ENCODE data around the gene KCNG2.
"Not testable (repeated sequence)": the region's sequence is repeated elsewhere in the genome, so short reads cannot be mapped to it uniquely, and the experiment has no call there.

Gene KCNG2

DNA sequence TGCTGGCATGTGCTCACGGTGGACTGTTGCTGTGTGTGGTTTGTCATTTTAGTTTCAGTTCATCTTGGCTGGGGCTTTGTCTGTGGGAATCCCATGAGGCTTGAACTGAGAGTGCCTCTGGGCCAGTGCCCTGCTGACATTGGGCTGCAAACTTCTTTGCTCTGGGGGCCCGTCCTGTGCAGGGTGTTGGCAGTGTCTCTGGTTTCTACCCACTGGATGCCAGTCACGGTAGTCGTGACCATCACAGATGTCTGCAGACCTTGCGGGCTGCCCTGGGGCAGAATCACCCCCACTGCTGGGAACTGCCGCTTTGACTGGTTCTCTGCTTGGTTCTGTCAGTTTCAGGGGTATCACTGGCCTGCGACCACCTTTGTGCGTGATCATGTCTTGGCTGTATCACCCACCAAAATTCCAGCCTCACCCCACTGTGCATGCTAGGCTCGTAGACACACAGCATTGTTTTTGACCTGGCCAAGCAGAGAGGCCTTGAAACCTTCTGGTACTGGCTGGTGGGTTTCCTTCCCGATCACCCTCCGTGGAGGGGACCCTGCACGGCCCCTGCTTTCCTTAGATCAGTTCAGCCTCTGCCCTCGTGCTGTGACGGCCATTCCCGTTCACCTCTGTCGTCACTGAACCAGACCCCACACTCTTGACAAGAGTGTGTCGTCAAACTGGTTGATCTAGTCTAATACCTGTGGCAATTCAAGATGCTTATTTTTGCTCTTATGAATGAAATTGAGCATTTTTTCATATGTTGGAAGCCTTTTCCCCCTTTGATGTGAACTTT, 57.6 kb downstream of the KCNG2 start:
- no peak for DNase-seq

DNA sequence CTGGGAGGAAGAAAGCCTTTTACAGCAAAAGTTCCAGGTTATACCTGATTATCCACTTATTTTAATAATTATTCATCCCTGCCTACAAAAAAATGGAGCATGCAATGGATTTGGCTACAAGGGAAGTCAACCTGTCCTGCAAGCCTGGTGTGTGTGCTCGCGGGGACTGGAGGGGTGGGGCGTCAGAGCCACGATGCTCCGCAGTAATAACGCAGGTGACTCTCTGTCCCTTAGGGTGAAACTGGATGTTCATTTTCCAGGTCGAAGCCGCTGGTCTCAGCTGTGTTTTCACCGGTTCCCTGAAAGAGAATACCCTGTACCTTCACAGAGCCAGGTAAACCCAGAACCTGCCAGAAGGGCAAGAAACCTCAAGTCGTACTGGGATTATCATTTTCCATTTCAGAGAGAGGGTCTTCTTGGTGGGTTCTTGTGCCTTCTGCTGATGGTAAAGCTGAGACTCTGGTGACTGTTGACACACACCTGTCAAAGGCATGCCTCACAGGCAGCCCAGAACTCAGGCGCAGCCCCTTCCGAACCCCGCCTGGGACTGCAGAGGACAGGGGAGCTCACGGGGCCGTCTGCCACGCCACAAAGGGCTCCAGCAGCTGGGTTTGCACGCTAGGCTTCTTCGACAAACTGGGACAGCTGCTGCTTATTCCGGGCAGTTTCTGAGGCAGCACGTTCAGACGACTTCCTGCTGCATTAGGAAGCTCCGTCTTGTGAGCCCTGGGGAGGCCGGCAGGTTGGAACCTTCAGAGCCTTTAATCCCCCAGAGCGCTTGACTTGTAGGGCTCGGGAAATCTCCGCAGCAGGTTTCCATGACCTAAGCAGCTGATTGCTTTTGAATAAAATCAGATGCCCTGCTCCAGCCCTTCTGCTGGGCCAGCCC, 58.6 kb downstream of the KCNG2 start:
- peak; percentile 56 for DNase-seq

DNA sequence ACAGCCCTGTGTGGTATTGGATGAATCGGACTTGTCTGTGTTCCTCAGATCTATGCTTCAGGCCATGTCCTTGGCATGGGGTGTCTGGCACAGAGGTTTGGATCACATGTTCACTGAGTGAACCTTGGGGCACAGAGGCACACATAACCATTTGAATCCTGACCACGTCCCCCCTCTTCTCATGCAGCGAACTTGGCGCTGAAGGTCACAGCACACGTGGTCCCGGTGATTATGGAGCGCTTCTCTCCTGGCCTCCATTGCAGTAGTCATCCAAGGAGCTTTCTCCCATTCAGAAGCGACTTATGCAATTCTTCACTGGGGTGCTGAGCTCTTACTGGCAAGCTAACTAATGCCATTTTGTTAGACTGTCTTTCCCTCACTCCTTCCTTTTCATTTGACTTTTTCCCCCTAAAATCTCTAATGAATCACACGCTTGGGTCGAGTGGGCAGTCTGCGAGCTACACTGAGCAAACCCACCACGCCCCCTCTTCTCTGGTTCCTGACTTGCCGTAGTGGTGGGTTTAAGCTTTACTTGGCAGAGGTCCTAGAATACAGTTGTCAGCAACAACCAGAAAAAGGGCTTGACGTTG, 59.4 kb downstream of the KCNG2 start:
- no peak for DNase-seq

DNA sequence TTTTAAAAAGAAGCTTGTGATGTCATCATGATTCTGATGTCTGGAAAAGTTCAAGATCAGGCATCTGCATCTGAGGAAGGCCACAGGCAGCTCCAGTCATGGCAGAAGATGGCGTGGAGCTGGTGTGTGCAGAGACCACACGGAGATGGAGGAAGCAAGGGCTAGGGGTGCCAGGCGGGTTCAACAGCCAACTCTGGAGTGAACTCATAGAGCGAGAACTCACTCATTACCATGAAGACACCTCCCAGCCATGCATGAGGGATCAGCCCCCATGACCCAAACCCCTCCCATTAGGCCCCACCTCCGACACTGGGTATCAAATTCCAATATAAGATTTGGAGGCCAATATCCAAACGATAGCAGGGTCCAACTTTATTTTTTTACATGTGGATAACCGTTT, 61.6 kb downstream of the KCNG2 start:
- no peak for DNase-seq

DNA sequence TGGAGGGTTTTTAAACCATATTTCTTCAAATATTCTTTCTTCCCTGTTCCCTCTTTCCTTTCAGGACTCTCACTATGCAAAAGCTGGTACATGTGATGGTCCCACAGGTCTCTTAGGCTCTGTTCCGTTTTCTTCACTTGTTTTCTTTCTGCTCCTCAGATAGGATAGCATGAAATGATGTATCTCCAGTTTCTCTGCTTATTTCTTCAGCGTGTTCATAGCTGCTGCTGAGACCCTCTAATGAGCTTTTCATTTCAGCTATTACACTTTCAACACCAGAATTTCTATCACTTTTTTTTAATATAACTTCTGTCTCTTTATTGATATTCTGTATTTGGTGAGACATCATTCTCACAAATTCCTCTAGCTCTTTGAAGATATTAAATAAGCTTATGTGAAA, 63.9 kb downstream of the KCNG2 start:
- DNase-seq: no peak

DNA sequence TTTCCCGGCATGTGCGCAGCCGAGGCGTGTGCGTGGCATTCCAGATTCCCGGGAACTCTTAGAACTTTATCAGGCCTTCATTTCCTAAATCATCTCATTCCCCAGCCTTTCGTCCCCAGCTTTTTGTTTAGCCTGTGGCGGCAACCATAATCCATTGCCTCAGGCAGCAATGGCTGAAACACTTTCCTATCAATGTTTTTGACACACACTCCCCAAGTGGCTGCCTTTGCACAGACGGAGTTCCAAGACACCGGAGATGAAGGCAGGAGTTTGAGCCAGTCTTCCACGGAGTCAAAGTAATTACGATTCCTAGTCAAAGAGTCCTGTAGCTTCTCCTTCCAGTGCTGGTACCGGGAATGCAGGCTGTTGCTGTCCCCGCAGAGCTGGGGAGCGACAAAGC, 64.8 kb downstream of the KCNG2 start:
- no peak for DNase-seq

DNA sequence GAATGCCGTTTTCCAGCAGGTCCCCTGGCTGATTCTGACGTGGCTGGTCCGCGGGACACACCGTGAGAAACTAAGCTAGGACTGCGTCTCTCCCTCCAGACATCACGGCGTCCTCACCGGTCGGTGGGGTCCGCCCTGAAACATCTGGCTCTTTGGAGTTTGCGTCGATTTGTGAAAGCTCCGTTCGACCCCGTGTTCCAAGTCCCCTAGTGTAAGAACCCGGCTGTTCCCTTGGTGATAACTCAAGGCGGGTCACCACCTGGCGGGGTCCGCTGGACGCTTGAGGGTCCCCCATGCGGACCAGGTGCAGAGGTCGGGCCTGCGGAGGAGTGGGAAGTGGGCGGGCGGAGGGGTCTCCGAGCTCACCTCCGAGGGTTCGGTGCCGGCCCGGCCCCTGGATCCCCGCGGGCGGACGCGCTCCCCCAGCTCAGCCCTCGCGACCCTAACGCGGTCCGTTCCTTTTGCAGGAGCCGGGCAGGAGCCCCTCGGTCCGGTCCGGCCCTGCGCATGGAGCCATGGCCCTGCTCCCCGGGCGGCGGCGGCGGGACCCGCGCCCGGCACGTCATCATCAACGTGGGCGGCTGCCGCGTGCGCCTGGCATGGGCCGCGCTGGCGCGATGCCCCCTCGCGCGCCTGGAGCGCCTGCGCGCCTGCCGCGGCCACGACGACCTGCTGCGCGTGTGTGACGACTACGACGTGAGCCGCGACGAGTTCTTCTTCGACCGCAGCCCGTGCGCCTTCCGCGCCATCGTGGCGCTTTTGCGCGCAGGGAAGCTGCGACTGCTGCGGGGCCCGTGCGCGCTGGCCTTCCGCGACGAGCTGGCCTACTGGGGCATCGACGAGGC, 65.6 kb downstream of the KCNG2 start:
- DNase-seq: no peak

DNA sequence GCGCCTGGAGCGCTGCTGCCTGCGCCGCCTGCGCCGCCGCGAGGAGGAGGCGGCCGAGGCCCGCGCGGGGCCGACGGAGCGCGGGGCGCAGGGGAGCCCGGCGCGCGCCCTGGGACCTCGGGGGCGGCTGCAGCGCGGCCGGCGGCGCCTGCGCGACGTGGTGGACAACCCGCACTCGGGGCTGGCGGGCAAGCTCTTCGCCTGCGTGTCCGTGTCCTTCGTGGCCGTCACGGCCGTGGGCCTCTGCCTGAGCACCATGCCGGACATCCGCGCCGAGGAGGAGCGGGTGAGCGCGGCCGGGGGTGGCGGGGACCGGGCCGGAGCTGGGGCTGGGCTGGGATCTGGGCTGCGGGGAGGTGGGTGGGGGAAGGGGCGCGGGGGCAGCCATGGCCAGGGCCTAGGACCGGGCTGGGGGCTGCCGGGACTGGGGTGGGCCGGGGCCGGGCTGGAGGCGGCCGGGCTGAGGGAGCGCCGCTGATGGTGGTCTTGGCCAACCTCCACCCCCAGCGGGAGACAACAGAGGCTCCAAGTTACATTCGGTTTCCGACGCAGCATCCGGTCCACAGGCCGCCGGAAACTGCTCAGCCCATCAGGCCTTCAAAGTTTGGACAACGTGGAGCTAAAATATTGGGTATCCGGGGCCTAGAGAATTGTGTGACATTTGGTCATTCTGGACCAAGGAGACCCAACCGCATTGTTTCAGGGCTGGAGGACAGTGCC, 66.4 kb downstream of the KCNG2 start:
- DNase-seq: no peak

DNA sequence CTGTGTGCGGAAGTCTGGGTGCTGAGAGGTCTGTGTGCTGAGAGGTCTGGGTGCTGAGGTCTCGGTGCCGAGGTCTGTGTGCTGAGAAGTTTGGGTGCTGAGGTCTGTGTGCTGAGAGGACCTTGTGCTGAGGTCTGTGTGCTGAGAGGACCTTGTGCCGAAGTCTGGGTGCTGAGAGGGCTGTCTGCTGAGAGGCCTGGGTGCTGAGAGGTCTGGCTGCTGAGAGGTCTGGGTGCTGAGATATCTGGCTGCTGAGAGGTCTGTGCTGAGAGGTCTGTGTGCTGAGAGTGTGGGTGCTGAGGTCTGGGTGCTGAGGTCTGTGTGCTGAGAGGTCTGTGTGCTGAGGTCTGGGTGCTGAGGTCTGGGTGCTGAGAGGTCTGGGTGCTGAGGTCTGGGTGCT, 67.2 kb downstream of the KCNG2 start:
- DNase-seq: not testable (repeated sequence)

DNA sequence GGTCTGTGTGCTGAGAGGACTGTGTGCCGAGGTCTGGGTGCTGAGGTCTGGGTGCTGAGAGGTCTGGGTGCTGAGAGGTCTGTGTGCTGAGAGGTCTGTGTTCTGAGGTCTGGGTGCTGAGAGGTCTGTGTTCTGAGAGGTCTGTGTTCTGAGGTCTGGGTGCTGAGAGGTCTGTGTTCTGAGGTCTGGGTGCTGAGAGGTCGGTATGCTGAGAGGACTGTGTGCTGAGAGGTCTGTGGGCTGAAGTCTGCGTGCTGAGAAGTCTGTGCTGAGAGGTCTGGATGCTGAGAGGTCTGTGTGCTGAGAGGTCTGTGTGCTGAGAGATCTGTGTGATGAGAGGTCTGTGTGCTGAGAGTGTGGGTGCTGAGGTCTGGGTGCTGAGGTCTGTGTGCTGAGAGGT, 68.2 kb downstream of the KCNG2 start:
- not testable (repeated sequence) for DNase-seq

DNA sequence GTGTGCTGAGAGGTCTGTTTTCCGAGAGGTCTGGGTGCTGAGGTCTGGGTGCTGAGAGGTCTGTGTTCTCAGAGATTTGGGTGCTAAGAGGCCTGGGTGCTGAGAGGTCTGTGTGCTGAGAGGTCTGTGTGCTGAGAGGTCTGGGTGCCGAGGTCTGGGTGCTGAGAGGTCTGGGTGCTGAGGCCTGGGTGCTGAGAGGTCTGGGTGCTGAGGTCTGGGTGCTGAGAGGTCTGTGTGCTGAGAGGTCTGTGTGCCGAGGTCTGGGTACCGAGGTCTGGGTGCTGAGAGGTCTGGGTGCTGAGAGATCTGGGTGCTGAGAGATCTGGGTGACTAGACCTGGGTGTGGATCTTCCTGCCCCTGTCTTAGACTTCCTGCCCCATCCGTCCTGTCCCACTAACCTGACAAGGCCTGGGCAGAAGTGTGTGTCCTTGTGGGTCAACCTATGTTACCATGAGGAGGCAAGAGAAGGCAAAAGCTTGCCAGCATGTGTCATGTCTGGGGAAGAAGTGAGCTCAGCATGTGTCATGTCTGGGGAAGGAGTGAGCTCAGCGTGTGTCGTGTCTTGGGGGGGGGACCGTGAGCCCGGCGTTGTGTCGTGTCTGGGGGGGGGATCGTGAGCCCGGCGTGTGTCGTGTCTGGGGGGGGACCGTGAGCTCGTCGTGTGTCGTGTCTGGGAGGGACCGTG, 69.3 kb downstream of the KCNG2 start:
- DNase-seq: no peak

DNA sequence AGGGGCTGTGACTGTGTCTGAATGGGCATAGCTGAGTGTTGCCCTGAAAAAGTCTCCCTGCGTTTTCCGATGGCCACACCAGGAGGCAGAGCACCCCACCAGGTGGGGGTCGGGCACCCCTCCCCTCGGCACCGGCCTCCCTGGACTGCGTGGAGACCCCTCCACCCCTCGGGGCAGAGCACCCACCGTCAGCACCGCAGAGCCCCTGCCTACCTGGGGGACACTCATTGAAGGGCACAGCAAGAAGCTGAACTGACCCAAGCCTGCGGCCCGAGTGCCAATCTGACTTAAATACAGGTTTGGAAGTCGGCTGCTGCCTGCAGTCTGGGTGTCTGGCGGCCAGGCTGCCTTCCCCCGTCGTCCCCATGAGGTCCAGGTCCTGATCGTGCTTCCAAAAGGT, 69.9 kb downstream of the KCNG2 start:
- DNase-seq: no peak

DNA sequence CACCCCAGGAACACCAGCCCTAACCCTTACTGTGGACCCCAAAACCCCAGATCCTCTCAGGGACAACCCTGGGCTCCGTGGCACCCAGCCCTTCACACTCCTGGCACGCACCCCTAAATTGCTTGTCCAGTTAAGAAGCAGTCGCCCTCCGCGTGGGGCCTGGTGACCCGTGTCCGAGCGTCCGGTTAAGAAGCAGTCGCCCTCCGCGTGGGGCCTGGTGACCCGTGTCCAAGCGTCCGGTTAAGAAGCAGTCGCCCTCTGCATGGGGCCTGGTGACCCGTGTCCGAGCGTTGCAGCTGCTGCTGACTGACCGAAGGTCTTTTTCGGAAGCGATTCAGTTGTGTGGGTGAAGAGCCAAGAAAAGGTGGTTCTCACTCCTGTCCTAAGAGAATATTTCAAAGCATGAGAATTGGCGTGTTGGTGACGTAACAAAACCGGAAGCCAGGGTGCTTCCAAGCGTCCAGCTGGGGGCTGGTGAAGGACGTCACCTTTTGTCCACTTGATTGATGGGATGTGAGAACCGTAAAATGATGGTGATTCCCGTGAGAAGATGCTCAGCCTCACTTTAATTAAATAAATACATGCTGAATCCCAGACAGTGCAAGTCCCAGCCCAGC, 70.5 kb downstream of the KCNG2 start:
- no peak for DNase-seq

DNA sequence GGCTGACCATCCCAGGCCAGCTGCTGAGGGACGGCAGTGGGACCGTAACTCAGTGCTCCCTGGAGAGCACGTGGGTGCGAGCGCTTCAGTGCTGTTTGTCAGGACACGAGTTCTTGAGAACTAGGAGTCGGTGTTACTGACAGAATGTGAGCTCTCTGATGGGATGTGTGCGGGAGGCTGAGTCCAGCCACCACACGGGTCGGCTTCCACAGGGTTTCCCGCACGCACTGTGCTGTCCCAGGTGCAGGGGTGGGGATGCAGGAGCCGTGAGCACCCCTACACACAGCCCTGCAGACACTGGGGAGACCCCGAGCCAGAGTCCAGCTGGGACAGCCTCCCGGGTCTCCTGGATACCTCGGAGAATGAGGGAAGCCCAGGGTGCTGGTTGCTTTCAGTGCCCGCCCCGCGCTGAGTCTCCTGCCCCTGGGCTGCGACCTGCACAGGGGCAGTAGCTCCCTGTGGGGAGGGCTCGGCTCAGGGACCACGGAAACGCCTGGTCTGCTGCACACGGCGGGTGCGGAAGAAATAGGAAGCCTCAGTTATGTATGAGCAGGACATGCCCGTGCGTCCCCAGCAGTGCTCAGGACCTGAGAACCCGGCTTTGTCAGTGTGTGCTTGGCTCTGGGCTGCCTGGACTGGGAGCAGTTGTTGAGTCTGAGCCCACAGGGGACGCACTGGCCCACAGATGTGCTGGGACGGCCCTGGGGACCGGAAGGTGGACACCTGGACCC, 71.2 kb downstream of the KCNG2 start:
- no peak for DNase-seq

DNA sequence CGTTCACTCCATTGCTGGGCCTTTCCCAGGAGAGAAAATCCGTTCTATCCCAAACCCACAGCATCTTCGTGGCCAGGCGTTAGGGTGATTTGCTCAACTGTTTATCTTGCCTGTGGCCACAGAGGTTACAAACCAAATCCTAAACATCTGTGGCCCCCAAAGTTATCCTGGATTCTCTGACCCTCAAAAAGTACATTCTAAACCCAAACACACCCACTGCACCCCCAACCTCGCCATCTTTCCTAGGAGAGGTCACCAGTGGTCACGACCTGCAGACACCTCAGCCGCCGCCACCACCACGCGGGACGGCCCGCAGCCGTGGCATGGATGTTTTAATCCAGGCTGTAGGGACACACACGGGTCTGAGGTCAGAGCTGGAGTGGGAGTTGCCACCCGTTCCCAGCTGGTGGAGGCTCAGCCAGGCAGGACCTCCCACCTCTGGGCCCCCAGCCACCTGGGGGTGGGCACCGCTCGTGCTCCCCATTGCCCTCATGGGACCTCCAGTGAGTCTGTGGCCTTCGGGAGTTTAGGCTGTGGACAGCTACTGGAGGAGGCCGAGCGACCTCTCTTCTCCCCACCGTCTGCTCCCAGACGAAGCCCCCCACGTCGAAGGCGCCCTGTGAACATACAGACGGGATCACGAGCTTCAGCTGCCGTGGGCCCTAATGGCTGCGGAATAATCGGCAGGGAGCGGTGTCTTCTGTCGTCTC, 72.0 kb downstream of the KCNG2 start:
- DNase-seq: no peak

DNA sequence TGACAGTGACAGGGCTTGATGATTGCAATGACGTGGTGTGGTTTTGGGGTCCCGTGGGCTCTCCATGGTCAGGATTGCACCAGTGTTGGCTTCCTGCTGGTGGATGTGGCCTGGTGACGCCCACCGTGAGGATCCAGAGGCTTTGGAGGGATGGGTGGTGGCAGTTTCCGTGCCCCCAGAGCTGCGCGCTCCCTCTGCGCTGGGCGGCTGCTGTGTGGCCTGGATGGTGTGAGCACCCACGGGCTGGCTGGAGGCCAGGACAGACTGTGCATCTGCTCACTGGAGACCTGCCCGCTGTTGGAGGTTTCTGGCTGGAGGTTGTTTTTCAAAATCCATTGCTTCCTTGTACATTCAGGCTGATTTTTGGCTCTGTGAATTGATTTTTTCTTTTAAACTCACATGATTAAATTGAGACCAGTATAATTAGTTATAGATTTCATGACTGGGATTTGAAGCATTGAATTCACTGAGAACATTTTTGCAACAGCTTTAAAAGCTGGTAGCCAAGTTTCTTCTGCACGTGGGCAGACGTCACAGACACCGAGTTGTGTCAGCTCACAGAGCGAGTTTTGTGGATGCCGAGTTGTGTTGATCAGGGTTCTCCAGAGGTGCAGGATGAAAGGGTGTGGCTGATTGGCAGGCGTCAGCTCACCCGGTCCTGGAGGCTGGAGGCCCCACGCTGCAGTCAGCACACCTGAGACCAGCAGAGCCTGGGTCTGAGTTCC, 72.7 kb downstream of the KCNG2 start:
- no peak for DNase-seq

DNA sequence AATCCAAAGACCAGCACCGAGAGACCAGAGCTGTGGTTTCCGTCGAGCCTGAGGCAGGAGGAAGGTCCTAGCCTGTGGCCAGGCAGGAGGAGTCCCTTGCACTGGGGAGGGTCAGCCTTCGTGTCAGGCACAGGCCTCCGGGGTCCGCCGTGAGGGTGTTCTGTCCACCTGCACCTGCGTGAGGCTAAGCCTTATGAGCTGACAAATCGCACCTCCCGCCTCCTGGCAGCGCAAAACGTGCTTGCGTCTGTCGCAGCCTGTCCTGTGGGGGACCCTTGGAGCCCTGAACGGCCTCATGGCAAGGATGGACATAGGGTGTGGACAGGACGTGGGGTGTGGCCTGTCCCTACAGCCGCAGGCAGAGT, 73.3 kb downstream of the KCNG2 start:
- DNase-seq: no peak

DNA sequence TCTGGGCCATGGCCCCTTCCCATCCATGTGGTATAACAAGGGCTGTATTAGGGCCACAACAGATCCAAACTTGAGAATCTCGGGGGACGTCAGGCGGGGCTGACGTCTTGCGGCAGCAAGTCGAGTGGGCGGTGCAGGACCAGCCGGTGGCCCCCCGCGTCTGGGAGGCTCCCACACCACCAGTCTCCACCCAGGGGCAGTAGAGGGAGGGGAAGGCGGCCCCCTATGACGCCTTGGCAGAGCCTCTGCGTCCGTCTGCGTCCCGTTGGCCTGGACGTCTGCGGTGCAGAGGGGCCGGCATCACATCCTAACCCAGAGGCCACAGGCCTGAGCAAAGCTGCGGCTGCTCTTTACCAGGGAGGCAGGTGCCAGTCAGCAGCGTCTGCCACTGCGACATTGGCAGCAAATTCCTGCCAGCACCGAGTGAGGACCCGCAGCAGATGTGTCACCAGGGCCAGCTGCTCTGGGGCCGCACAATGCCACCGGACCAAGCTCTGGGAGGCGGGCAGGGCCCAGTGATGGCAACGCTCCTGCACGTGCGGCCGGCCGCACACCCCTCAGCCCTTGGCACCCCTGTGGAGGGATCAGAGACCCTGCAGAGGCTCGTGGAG, 73.8 kb downstream of the KCNG2 start:
- DNase-seq: no peak
